Measurements from ENCODE around the gene GALNT2.

GALNT2 gene

DNA sequence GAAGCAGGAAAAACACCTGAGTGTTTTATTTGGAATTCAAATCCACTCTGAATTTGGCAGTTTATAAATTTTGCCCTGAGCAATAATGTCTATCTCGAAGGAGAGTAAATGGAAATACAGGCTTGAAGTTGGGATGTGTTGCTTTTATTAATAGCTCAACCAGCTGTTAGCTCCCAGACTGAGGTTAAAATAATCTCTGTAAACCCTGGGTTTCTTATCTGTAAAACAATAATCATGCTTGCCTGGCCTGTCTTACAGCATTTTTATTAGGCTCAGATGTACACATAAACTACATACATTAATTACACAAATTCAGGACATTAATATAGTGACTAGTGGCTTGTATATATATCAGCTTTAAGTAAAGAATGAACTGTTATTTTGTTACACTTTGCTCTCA is 148.5 kb downstream of the GALNT2 start:
- Histone ChIP-seq H3K9ac (ENCODE audit: insufficient read length, low read depth) (no peak overlapping the region), H3K36me3 (ENCODE audit: insufficient read depth, insufficient read length, low read length) (no peaks in the 10 kb centered on the region), H3K9me3 (ENCODE audit: insufficient read depth, low read length) (no peaks in the 10 kb centered on the region), H3K4me1 (ENCODE audit: insufficient read depth, insufficient read length) (no peaks in the 10 kb centered on the region), H3K27me3 (ENCODE audit: insufficient read depth, insufficient read length) (no peaks in the 10 kb centered on the region), H3K4me3 (ENCODE audit: insufficient read length, low read depth) (no peak overlapping the region)
- DNase-seq (ENCODE audit: low read depth, low spot score): no peak
- TF ChIP-seq ZNF274 (IDR thresholded peaks at IDR 0.05; ENCODE audit: low read depth, low read length) (no peak), SUZ12 (IDR thresholded peaks at IDR 0.05; ENCODE audit: extremely low read depth, insufficient read depth, insufficient read length) (no peak), YY1 (IDR thresholded peaks at IDR 0.05; ENCODE audit: insufficient read depth, insufficient read length) (no peak)

DNA sequence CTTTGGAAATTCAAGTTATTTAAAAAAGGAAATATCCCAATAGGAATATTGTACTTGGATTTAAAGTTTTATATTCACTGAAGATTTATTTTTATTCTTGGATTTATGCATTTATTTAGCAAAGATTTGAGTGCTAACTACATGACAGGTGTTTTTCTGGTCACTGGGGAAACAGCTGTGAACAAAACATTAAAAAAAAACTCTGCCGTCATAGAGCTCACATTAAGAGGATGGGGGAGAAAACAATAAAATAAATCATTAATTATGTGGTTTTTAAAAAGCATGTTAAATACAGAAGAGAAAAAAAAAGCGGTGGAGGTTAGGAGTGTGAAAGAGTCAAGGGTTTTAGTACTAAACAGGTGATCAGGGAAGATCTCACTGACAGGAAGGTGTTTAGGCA is 149.9 kb downstream of the GALNT2 start:
- H3K27me3 ChIP-seq (ENCODE audit: insufficient read depth, insufficient read length): no peaks in the 10 kb centered on the region
- TF ChIP-seq SUZ12 (IDR thresholded peaks at IDR 0.05; ENCODE audit: extremely low read depth, insufficient read depth, insufficient read length) (no peak), YY1 (IDR thresholded peaks at IDR 0.05; ENCODE audit: insufficient read depth, insufficient read length) (no peak), ZNF274 (IDR thresholded peaks at IDR 0.05; ENCODE audit: low read depth, low read length) (no peak)
- H3K9ac ChIP-seq (ENCODE audit: insufficient read length, low read depth): no peak overlapping the region
- H3K36me3 ChIP-seq (ENCODE audit: insufficient read depth, insufficient read length, low read length): no peaks in the 10 kb centered on the region
- no peaks in the 10 kb centered on the region for H3K4me1 ChIP-seq (ENCODE audit: insufficient read depth, insufficient read length)
- no peak overlapping the region for H3K4me3 ChIP-seq (ENCODE audit: insufficient read length, low read depth)
- no peaks in the 10 kb centered on the region for H3K9me3 ChIP-seq (ENCODE audit: insufficient read depth, low read length)
- no peak for DNase-seq (ENCODE audit: low read depth, low spot score)

DNA sequence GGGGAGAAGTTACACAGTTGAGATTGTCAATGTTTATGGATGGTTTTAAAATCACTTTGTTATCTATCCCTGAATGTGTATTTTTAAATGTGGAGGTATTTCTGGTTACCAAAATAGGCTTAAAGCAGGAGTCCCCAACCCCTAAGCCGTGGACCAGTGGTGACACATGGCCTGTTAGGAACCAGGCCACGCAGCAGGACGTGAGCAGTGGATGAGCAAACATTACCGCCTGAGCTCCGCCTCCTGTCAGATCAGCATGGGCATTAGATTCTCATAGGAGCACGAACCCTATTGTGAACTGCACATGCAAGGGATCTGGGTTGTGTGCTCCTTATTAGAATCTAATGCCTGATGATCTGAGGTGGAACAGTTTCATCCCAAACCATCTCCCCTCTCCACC is 151.6 kb downstream of the GALNT2 start:
- Histone ChIP-seq H3K4me3 (ENCODE audit: insufficient read length, low read depth) (no peak overlapping the region), H3K27me3 (ENCODE audit: insufficient read depth, insufficient read length) (no peaks in the 10 kb centered on the region), H3K36me3 (ENCODE audit: insufficient read depth, insufficient read length, low read length) (no peaks in the 10 kb centered on the region), H3K9ac (ENCODE audit: insufficient read length, low read depth) (no peak overlapping the region), H3K9me3 (ENCODE audit: insufficient read depth, low read length) (no peaks in the 10 kb centered on the region), H3K4me1 (ENCODE audit: insufficient read depth, insufficient read length) (no peaks in the 10 kb centered on the region)
- DNase-seq (ENCODE audit: low read depth, low spot score): no peak
- no peak for TF ChIP-seq YY1 (IDR thresholded peaks at IDR 0.05; ENCODE audit: insufficient read depth, insufficient read length)
- TF ChIP-seq SUZ12 (IDR thresholded peaks at IDR 0.05; ENCODE audit: extremely low read depth, insufficient read depth, insufficient read length): no peak
- no peak for TF ChIP-seq ZNF274 (IDR thresholded peaks at IDR 0.05; ENCODE audit: low read depth, low read length)

DNA sequence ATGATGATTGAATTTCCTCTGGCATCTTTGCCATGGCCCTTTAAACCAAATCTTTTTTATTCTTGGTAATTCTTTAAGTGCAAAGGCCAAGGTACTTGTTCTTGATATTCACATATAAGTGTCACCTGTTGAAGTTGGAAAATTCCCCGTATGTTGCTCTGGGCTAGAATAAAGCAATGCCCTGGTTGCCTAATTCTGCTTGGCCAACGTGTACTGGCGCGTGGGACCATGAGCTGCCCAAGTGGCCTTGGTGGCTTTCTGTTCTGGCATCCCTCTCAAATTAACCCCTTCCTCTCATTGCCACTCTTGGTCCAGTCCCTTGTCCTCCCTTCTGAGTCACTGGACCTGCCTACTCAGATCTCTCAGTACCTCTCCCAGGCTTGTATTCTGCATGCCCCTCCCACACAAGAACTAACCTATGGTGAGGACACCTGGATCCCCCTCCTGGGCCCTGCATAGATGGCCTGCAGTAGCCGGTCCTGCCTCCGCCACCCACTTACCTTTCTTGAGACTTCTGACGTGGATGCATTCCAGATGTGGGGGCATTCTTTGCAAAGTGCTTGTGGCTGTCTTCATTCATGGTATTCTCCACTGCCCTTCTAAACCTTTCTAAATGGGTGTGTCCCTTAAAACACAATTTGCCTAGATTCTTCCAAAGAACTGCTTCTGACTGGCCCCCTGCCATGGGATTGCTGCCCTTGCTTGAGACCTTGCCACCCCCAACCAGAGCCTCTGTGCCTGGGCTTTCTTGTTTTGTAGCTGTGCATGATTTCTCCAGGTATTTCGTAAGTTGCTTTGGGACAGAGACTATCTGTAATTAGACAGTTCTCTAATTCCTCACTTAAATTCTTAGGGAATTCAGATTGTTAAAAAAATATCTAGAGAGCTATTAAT is 152.4 kb downstream of the GALNT2 start:
- TF ChIP-seq YY1 (IDR thresholded peaks at IDR 0.05; ENCODE audit: insufficient read depth, insufficient read length): no peak
- no peak for TF ChIP-seq ZNF274 (IDR thresholded peaks at IDR 0.05; ENCODE audit: low read depth, low read length)
- TF ChIP-seq SUZ12 (IDR thresholded peaks at IDR 0.05; ENCODE audit: extremely low read depth, insufficient read depth, insufficient read length): no peak
- Histone ChIP-seq H3K4me1 (ENCODE audit: insufficient read depth, insufficient read length) (no peaks in the 10 kb centered on the region), H3K9me3 (ENCODE audit: insufficient read depth, low read length) (no peaks in the 10 kb centered on the region)

DNA sequence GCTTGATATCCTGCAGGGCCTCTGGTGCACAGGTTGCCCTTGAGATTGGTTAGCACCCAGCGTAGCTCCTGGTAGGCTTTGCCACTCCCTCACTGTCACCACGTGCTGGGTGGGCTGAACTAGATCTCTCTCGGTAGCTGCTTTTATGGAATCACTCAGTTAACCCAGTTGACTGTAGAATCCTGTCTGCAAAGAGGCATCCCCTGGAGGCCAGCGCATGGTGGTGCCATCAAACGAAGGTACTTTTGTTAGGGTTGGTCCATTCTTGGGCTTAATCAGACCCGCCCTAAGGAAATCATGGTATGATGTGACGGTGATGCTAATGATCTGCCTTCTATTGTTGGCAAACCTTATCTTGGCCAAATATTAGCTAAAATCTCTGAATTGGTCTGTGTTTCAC is 153.4 kb downstream of the GALNT2 start:
- H3K36me3 ChIP-seq (ENCODE audit: insufficient read depth, insufficient read length, low read length): no peaks in the 10 kb centered on the region
- no peak for DNase-seq (ENCODE audit: low read depth, low spot score)
- TF ChIP-seq YY1 (IDR thresholded peaks at IDR 0.05; ENCODE audit: insufficient read depth, insufficient read length) (no peak), SUZ12 (IDR thresholded peaks at IDR 0.05; ENCODE audit: extremely low read depth, insufficient read depth, insufficient read length) (no peak), ZNF274 (IDR thresholded peaks at IDR 0.05; ENCODE audit: low read depth, low read length) (no peak)

More for the DNA sequence above, 152.4 kb downstream of the GALNT2 start:
- Histone ChIP-seq H3K36me3 (ENCODE audit: insufficient read depth, insufficient read length, low read length) (no peaks in the 10 kb centered on the region), H3K9ac (ENCODE audit: insufficient read length, low read depth) (no peak overlapping the region), H3K27me3 (ENCODE audit: insufficient read depth, insufficient read length) (no peaks in the 10 kb centered on the region), H3K4me3 (ENCODE audit: insufficient read length, low read depth) (no peak overlapping the region)
- no peak for DNase-seq (ENCODE audit: low read depth, low spot score)

DNA sequence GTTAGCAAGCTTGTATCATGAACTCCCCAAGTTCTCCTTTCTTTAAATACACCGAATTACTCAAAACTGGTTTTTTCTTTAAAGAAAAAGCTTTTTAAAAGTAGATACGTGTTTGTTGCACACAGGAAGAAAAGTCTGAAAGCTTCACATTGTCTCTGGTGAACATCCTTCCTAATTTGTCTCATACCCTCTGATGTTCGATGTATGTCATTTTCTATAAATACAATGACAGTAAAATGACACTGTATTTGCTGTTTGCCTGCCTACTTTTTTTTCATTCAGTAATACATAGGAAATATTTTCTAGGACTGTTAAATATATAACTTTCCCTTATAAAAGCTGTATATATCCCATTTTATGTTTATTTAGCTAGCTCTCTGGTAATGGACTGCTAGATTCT is 153.9 kb downstream of the GALNT2 start:
- TF ChIP-seq YY1 (IDR thresholded peaks at IDR 0.05; ENCODE audit: insufficient read depth, insufficient read length) (no peak), SUZ12 (IDR thresholded peaks at IDR 0.05; ENCODE audit: extremely low read depth, insufficient read depth, insufficient read length) (no peak), ZNF274 (IDR thresholded peaks at IDR 0.05; ENCODE audit: low read depth, low read length) (no peak)
- Histone ChIP-seq H3K27me3 (ENCODE audit: insufficient read depth, insufficient read length) (no peaks in the 10 kb centered on the region), H3K4me1 (ENCODE audit: insufficient read depth, insufficient read length) (no peaks in the 10 kb centered on the region), H3K9ac (ENCODE audit: insufficient read length, low read depth) (no peak overlapping the region), H3K36me3 (ENCODE audit: insufficient read depth, insufficient read length, low read length) (no peaks in the 10 kb centered on the region), H3K4me3 (ENCODE audit: insufficient read length, low read depth) (no peak overlapping the region), H3K9me3 (ENCODE audit: insufficient read depth, low read length) (no peaks in the 10 kb centered on the region)
- no peak for DNase-seq (ENCODE audit: low read depth, low spot score)

More for the DNA sequence above, 153.4 kb downstream of the GALNT2 start:
- Histone ChIP-seq H3K4me3 (ENCODE audit: insufficient read length, low read depth) (no peak overlapping the region), H3K27me3 (ENCODE audit: insufficient read depth, insufficient read length) (no peaks in the 10 kb centered on the region), H3K9ac (ENCODE audit: insufficient read length, low read depth) (no peak overlapping the region), H3K4me1 (ENCODE audit: insufficient read depth, insufficient read length) (no peaks in the 10 kb centered on the region), H3K9me3 (ENCODE audit: insufficient read depth, low read length) (no peaks in the 10 kb centered on the region)

DNA sequence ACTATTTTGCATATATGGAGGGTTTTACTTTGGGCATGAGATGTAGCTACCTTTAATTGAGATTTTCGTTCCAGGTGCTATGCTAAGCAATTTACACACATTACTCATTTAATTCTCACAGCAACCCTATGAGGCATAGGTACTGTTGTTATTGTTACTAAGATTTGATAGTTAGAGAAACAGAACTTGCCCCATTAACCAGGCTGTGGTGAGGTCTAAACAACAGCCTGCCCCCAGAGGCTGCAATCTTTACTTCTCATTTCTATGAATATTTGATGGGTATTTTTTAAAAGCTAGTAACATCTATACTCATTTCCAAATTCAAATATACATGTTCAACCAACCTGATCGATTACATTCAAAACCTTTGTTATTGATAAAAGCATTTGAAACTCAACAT is 155.6 kb downstream of the GALNT2 start:
- DNase-seq (ENCODE audit: low read depth, low spot score): no peak
- Histone ChIP-seq H3K4me3 (ENCODE audit: insufficient read length, low read depth) (no peak overlapping the region), H3K9ac (ENCODE audit: insufficient read length, low read depth) (no peak overlapping the region), H3K9me3 (ENCODE audit: insufficient read depth, low read length) (no peaks in the 10 kb centered on the region), H3K36me3 (ENCODE audit: insufficient read depth, insufficient read length, low read length) (no peaks in the 10 kb centered on the region), H3K27me3 (ENCODE audit: insufficient read depth, insufficient read length) (no peaks in the 10 kb centered on the region), H3K4me1 (ENCODE audit: insufficient read depth, insufficient read length) (no peaks in the 10 kb centered on the region)
- TF ChIP-seq YY1 (IDR thresholded peaks at IDR 0.05; ENCODE audit: insufficient read depth, insufficient read length) (no peak), SUZ12 (IDR thresholded peaks at IDR 0.05; ENCODE audit: extremely low read depth, insufficient read depth, insufficient read length) (no peak), ZNF274 (IDR thresholded peaks at IDR 0.05; ENCODE audit: low read depth, low read length) (no peak)
